ENCODE data around the gene LINGO3.

Gene LINGO3

GRCh38 chr19:2266183-2266993 is 41.6 kb downstream of the LINGO3 start:
- TF ChIP-seq, protein P1, sequence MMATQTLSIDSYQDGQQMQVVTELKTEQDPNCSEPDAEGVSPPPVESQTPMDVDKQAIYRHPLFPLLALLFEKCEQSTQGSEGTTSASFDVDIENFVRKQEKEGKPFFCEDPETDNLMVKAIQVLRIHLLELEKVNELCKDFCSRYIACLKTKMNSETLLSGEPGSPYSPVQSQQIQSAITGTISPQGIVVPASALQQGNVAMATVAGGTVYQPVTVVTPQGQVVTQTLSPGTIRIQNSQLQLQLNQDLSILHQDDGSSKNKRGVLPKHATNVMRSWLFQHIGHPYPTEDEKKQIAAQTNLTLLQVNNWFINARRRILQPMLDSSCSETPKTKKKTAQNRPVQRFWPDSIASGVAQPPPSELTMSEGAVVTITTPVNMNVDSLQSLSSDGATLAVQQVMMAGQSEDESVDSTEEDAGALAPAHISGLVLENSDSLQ (IDR thresholded peaks at IDR 0.05) = peak; percentile 68
- no peak for TF ChIP-seq SP1 (IDR thresholded peaks at IDR 0.05)
- DNase-seq (ENCODE audit: extremely low spot score) = no peak
- ChIA-PET CTCF (interaction anchor here (1.2 kb wide), 1 partner anchor 36 kb away, joined by 3 read pairs; no protein-coding TSS in a partner anchor), POLR2A (no interaction called here)

DNA sequence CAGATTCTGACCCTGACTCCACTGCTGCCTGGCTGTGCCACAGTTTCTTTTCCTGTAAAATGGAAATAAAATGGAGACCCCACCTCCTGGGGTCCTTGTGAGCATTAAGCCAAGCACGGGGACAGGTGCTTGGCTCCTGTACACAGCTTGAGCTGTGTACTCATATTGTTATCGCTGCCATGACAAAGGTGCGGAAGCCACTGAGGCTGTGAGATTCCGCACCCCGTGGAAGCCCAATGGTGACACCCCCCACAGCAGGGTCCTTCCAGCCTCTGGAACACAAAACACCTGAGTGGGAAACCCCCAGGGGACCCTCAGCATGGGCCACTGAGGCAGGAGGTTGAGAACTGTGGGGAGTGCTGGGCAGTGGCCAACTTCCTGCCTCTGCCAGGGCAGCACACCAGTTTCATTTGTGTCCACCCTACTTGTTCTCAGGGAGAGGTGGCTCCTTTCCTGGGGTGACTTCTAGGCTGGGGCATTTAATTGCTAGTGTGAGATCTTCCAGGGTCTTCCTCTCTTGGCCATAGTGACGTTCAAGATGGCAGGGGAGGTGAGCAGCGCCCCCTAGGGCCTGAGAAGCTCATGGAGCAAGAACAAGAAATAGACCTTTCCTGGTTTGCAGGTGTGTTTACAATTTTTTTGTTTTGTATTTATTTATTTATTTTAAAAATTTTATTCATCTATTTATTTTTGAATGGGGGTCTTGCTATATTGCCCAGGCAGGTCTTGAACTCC is 46.3 kb downstream of the LINGO3 start:
- CTCF ChIA-PET = interaction anchor here (0.5 to 1.3 kb wide), 6 partner anchors 8 to 74 kb away, joined by 3 to 5 read pairs (median 4); partner anchors contain the start of genes LSM7 and SPPL2B
- no peak for DNase-seq (ENCODE audit: extremely low spot score)
- POLR2A ChIA-PET = interaction anchor here (0.6 kb wide), 1 partner anchor 23 kb away, joined by 4 read pairs; no protein-coding TSS in a partner anchor
- TF ChIP-seq TARDBP (IDR thresholded peaks at IDR 0.05) = no peak
- TF ChIP-seq ZNF384 (IDR thresholded peaks at IDR 0.05) = no peak
- no peak for TF ChIP-seq ARNT (IDR thresholded peaks at IDR 0.05)
- TF ChIP-seq FOXM1 (IDR thresholded peaks at IDR 0.05; ENCODE audit: borderline replicate concordance) = no peak
- no peak for TF ChIP-seq SP1 (IDR thresholded peaks at IDR 0.05)
- TF ChIP-seq, protein P1 (IDR thresholded peaks at IDR 0.05) = no peak
- TF ChIP-seq L3MBTL2 (conservative IDR thresholded peaks at IDR 0.05) = no peak
- TF ChIP-seq SUZ12 (IDR thresholded peaks at IDR 0.05) = no peak
- no peak for TF ChIP-seq HDGF (IDR thresholded peaks at IDR 0.05; ENCODE audit: borderline replicate concordance)
- TF ChIP-seq NFRKB (IDR thresholded peaks at IDR 0.05) = no peak
- TF ChIP-seq LEF1 (IDR thresholded peaks at IDR 0.05; ENCODE audit: borderline replicate concordance) = no peak
- no peak for TF ChIP-seq BHLHE40 (IDR thresholded peaks at IDR 0.05; ENCODE audit: borderline replicate concordance)

DNA sequence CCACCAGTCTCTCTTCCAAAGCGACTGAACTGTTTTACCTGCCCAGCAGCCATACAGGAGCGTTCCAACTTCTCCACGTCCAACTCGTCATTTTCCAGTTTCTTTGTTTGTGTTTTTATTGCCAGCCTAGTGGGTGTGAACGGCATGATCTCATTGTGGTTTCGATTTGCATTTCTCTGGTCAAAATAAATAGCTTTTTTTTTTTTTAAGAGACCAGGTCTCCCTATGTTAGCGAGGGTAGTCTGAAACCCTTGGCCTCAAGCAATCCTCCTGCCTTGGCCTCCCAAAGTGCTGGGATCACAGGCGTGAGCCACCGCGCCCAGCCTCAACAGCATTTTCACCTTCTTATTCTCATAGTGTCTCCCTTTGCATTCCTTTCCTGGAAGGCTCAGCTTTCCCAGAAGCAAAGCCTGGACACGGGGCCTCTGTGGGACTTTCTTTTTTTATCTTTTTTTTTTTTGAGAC is 47.6 kb downstream of the LINGO3 start:
- TF ChIP-seq HDGF (IDR thresholded peaks at IDR 0.05; ENCODE audit: borderline replicate concordance) (no peak), ZNF384 (IDR thresholded peaks at IDR 0.05) (0 out of 2 replicates have a peak, but pooled peaks have one; percentile 16)
- no peak for DNase-seq (ENCODE audit: extremely low spot score)
- POLR2A ChIA-PET = interaction anchor here (0.8 to 1.4 kb wide), 3 partner anchors 10 to 13 kb away, joined by 4 to 6 read pairs (median 5); no protein-coding TSS in a partner anchor
- CTCF ChIA-PET = interaction anchor here (0.6 to 1.3 kb wide), 3 partner anchors 12 to 258 kb away, joined by 3 to 5 read pairs (median 4); no protein-coding TSS in a partner anchor

DNA sequence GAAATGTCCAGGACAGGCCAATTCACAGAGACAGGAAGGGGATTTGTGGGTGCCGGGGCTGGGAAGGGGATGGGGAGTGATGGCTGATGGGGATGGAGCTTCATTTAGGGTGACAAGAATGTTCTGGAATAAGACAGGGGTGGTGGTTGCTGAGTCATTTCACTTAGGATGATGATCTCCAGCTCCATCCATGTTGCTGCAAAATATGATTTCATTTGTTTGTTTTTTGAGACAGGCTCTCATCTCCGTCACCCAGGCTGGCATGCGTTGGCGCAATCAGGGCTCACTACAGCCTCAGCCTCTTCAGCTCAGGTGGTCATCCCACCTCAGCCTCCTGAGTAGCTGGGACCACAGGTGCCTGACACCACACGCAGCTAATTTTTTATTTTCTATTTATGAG is 48.6 kb downstream of the LINGO3 start:
- ChIA-PET CTCF (interaction anchor here (0.7 to 0.8 kb wide), 2 partner anchors 14 to 50 kb away, joined by 3 to 4 read pairs; no protein-coding TSS in a partner anchor), POLR2A (interaction anchor here (0.6 to 1.4 kb wide), 4 partner anchors 9 to 22 kb away, joined by 3 to 6 read pairs (median 4); no protein-coding TSS in a partner anchor)
- DNase-seq (ENCODE audit: extremely low spot score) = no peak
- no peak for TF ChIP-seq L3MBTL2 (conservative IDR thresholded peaks at IDR 0.05)
- no peak for TF ChIP-seq ZNF384 (IDR thresholded peaks at IDR 0.05)
- TF ChIP-seq ARNT (IDR thresholded peaks at IDR 0.05) = no peak
- TF ChIP-seq BHLHE40 (IDR thresholded peaks at IDR 0.05; ENCODE audit: borderline replicate concordance) = no peak
- TF ChIP-seq SP1 (IDR thresholded peaks at IDR 0.05) = no peak
- no peak for TF ChIP-seq HDGF (IDR thresholded peaks at IDR 0.05; ENCODE audit: borderline replicate concordance)
- no peak for TF ChIP-seq CTBP1 (IDR thresholded peaks at IDR 0.05; ENCODE audit: borderline replicate concordance)
- no peak for TF ChIP-seq FOXA1 (IDR thresholded peaks at IDR 0.05)
- TF ChIP-seq FOXM1 (IDR thresholded peaks at IDR 0.05; ENCODE audit: borderline replicate concordance) = no peak
